Measurements from ENCODE around the gene OGFOD2. TPM values are rescaled to one million over a fixed set of nuclear protein-coding genes. Genes with fewer than 3 reads are reported as not detected.
A peak's percentile ranks its signal among the peaks of the same experiment; 100 is the strongest.

Gene OGFOD2
- total RNA-seq, 1 experiment from 2014 or later: 17.5 TPM

- Mint-ChIP-seq H3K4me1 (ENCODE audit: insufficient read depth, unreplicated experiment) (peaks cover 47% of the 10 kb centered on the region), H3K27ac (ENCODE audit: low read depth, unreplicated experiment) (peak overlapping the region; percentile 93), H3K4me3 (ENCODE audit: unreplicated experiment) (peak overlapping the region; percentile 46), H3K9me3 (ENCODE audit: unreplicated experiment) (no peaks in the 10 kb centered on the region), H3K27me3 (ENCODE audit: insufficient read depth, unreplicated experiment) (no peaks in the 10 kb centered on the region), H3K36me3 (ENCODE audit: insufficient read depth, unreplicated experiment) (peaks cover 6% of the 10 kb centered on the region)
- peak; percentile 100 for DNase-seq (ENCODE audit: unreplicated experiment)
- BruUV-seq (replicated peaks): no TSS peak
- POLR2A ChIA-PET: interaction anchor here (0.7 to 11.2 kb wide), 24 partner anchors 9 to 291 kb away, joined by 3 to 240 read pairs (median 4); partner anchors contain the start of genes ABCB9, MPHOSPH9, MTRFR and OGFOD2
- TF ChIP-seq, protein P1, sequence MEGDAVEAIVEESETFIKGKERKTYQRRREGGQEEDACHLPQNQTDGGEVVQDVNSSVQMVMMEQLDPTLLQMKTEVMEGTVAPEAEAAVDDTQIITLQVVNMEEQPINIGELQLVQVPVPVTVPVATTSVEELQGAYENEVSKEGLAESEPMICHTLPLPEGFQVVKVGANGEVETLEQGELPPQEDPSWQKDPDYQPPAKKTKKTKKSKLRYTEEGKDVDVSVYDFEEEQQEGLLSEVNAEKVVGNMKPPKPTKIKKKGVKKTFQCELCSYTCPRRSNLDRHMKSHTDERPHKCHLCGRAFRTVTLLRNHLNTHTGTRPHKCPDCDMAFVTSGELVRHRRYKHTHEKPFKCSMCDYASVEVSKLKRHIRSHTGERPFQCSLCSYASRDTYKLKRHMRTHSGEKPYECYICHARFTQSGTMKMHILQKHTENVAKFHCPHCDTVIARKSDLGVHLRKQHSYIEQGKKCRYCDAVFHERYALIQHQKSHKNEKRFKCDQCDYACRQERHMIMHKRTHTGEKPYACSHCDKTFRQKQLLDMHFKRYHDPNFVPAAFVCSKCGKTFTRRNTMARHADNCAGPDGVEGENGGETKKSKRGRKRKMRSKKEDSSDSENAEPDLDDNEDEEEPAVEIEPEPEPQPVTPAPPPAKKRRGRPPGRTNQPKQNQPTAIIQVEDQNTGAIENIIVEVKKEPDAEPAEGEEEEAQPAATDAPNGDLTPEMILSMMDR (IDR thresholded peaks at IDR 0.05; ENCODE audit: unreplicated experiment): peak; percentile 22
- intact Hi-C loops (cut with micrococcal nuclease): loop anchor here (1.0 to 2.0 kb wide), 2 partner anchors 30 to 59 kb away; no protein-coding TSS in a partner anchor
- CTCF ChIA-PET: interaction anchor here (0.6 to 15.1 kb wide), 16 partner anchors 17 to 309 kb away, joined by 3 to 230 read pairs (median 5); partner anchors contain the start of gene VPS37B
Measured at GRCh38 chr12:122946690-122947341, 28.2 kb upstream of the OGFOD2 start.

DNA sequence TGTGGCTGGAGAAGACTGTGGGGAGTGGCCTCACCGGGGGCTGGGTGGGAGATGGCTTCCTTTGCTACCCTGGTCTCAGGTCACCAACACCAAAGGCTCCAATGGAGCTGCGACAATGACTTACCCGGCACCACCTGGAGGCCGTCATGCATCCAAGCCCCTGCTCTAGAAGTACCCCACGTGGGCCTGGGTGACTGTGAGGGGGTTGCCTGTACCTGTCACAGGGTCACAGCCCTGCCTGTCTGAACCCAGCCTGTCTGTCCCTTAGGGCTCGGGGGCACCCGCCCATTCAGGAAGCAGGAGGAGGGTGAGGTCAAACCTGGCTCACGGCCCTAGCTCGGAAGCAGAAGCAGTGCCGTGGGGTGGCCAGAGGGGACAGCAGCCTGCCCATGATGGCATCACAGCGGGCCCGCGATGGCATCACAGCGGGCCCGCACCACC is 27.7 kb upstream of the OGFOD2 start:
- intact Hi-C loops (cut with micrococcal nuclease): loop anchor here (2.0 kb wide), 1 partner anchor 31 kb away; no protein-coding TSS in a partner anchor
- POLR2A ChIA-PET: interaction anchor here (0.7 to 11.2 kb wide), 20 partner anchors 9 to 291 kb away, joined by 3 to 240 read pairs (median 4); partner anchors contain the start of genes ABCB9, MPHOSPH9, MTRFR and OGFOD2
- peak overlapping the region; percentile 46 for H3K4me3 Mint-ChIP-seq (ENCODE audit: unreplicated experiment)
- DNase-seq (ENCODE audit: unreplicated experiment): no peak
- peaks cover 47% of the 10 kb centered on the region for H3K4me1 Mint-ChIP-seq (ENCODE audit: insufficient read depth, unreplicated experiment)
- TF ChIP-seq, protein P1 (IDR thresholded peaks at IDR 0.05; ENCODE audit: unreplicated experiment): no peak
- H3K27ac Mint-ChIP-seq (ENCODE audit: low read depth, unreplicated experiment): peak overlapping the region; percentile 93
- H3K9me3 Mint-ChIP-seq (ENCODE audit: unreplicated experiment): no peaks in the 10 kb centered on the region
- CTCF ChIA-PET: interaction anchor here (0.6 to 15.1 kb wide), 14 partner anchors 17 to 309 kb away, joined by 3 to 230 read pairs (median 4); no protein-coding TSS in a partner anchor
- H3K36me3 Mint-ChIP-seq (ENCODE audit: insufficient read depth, unreplicated experiment): peaks cover 6% of the 10 kb centered on the region
- H3K27me3 Mint-ChIP-seq (ENCODE audit: insufficient read depth, unreplicated experiment): no peaks in the 10 kb centered on the region
- BruUV-seq (replicated peaks): no TSS peak

GRCh38 chr12:122948605-122949004 is 26.4 kb upstream of the OGFOD2 start:
- Mint-ChIP-seq H3K9me3 (ENCODE audit: unreplicated experiment) (no peaks in the 10 kb centered on the region), H3K27ac (ENCODE audit: low read depth, unreplicated experiment) (peak overlapping the region; percentile 93), H3K36me3 (ENCODE audit: insufficient read depth, unreplicated experiment) (peaks cover 3% of the 10 kb centered on the region), H3K4me1 (ENCODE audit: insufficient read depth, unreplicated experiment) (peaks cover 38% of the 10 kb centered on the region), H3K4me3 (ENCODE audit: unreplicated experiment) (no peak overlapping the region), H3K27me3 (ENCODE audit: insufficient read depth, unreplicated experiment) (no peaks in the 10 kb centered on the region)
- intact Hi-C loops (cut with micrococcal nuclease): no loop called here
- no peak for DNase-seq (ENCODE audit: unreplicated experiment)
- ChIA-PET CTCF (interaction anchor here (0.6 to 15.1 kb wide), 6 partner anchors 9 to 904 kb away, joined by 3 to 230 read pairs (median 4); no protein-coding TSS in a partner anchor), POLR2A (interaction anchor here (0.8 to 11.2 kb wide), 3 partner anchors 9 to 80 kb away, joined by 4 to 240 read pairs (median 14); partner anchors contain the start of gene VPS37B)
- BruUV-seq (replicated peaks): no TSS peak
- TF ChIP-seq, protein P1 (IDR thresholded peaks at IDR 0.05; ENCODE audit: unreplicated experiment): no peak

- H3K36me3 Mint-ChIP-seq (ENCODE audit: insufficient read depth, unreplicated experiment): no peaks in the 10 kb centered on the region
- POLR2A ChIA-PET: interaction anchor here (0.8 to 11.2 kb wide), 3 partner anchors 8 to 201 kb away, joined by 3 to 240 read pairs (median 4); partner anchors contain the start of genes PITPNM2 and VPS37B
Measured at GRCh38 chr12:122949405-122949804, 25.6 kb upstream of the OGFOD2 start.

More at GRCh38 chr12:122949405-122949804, 25.6 kb upstream of the OGFOD2 start:
- intact Hi-C loops (cut with micrococcal nuclease): no loop called here
- Mint-ChIP-seq H3K4me1 (ENCODE audit: insufficient read depth, unreplicated experiment) (peaks cover 33% of the 10 kb centered on the region), H3K9me3 (ENCODE audit: unreplicated experiment) (no peaks in the 10 kb centered on the region), H3K27ac (ENCODE audit: low read depth, unreplicated experiment) (no peak overlapping the region), H3K4me3 (ENCODE audit: unreplicated experiment) (no peak overlapping the region), H3K27me3 (ENCODE audit: insufficient read depth, unreplicated experiment) (no peaks in the 10 kb centered on the region)
- no peak for DNase-seq (ENCODE audit: unreplicated experiment)
- BruUV-seq (replicated peaks): no TSS peak
- CTCF ChIA-PET: interaction anchor here (0.5 to 15.1 kb wide), 10 partner anchors 8 to 905 kb away, joined by 3 to 230 read pairs (median 4); no protein-coding TSS in a partner anchor
- TF ChIP-seq, protein P1 (IDR thresholded peaks at IDR 0.05; ENCODE audit: unreplicated experiment): no peak

Measured in MCF 10A (cell line).